Smooth muscle cell (in vitro differentiated cells): ENCODE measurements around the gene ST3GAL3. TPM values are rescaled to one million over a fixed set of nuclear protein-coding genes. Genes with fewer than 3 reads are reported as not detected.

Source experiments
- DNase-seq: peaks from one replicate; lab custom pipeline; 2025; ENCODE audit not compliant: unreplicated experiment; lab: John Stamatoyannopoulos, UW
- H2AFZ ChIP-seq: fragments of 200-600 bp; sonication (generic); 2 replicates; pipeline ENCODE4 v1.6.0; 2016; ENCODE audit warnings: antibody characterized with exemption, low read depth, mild to moderate bottlenecking
- H3F3A ChIP-seq: fragments of 200-600 bp; sonication (generic); 2 replicates; pipeline ENCODE4 v1.6.0; 2017; ENCODE audit warnings: antibody characterized with exemption, low read depth
- H3K27ac ChIP-seq: fragments of 200-600 bp; sonication (generic); 2 replicates; pipeline ENCODE4 v1.5.1; 2016; ENCODE audit warnings: low read depth, mild to moderate bottlenecking
- H3K27me3 ChIP-seq: fragments of 200-600 bp; sonication (generic); 2 replicates; pipeline ENCODE4 v1.6.1; 2016; ENCODE audit warnings: low read depth, mild to moderate bottlenecking
- H3K36me3 ChIP-seq: fragments of 200-600 bp; sonication (generic); 2 replicates; pipeline ENCODE4 v1.5.1; 2016; ENCODE audit warnings: low read depth
- H3K4me1 ChIP-seq: fragments of 200-600 bp; sonication (generic); 2 replicates; pipeline ENCODE4 v1.5.1; 2016; ENCODE audit warnings: low read depth
- H3K4me2 ChIP-seq: fragments of 200-600 bp; sonication (generic); 2 replicates; pipeline ENCODE4 v1.6.0; 2016; ENCODE audit warnings: mild to moderate bottlenecking
- H3K4me3 ChIP-seq: fragments of 200-600 bp; sonication (generic); 2 replicates; pipeline ENCODE4 v1.5.1; 2016; ENCODE audit warnings: mild to moderate bottlenecking
- H3K79me2 ChIP-seq: fragments of 200-600 bp; sonication (generic); 2 replicates; pipeline ENCODE4 v1.6.0; 2016; ENCODE audit warnings: low read depth, mild to moderate bottlenecking
- H3K9ac ChIP-seq: fragments of 200-600 bp; sonication (generic); 2 replicates; pipeline ENCODE4 v1.6.0; 2016; ENCODE audit warnings: low read depth
- H3K9me3 ChIP-seq: fragments of 200-600 bp; sonication (generic); replicated peaks from 2 replicates; pipeline ENCODE4 v1.5.1; 2016; ENCODE audit warnings: low read depth
- H4K20me1 ChIP-seq: fragments of 200-600 bp; sonication (generic); 2 replicates; pipeline ENCODE4 v1.6.0; 2016; ENCODE audit warnings: low read depth
- WGBS: methylation state at CpG from one replicate; pipeline ENCODE4 v1.1.7; 2016; ENCODE audit warnings: low lambda C conversion rate; 5-methylcytosine and 5-hydroxymethylcytosine counted together
- polyA plus RNA-seq: library from polyadenylated mRNA; unstranded; fragments of >200 nt; fragmentation: Nextera tagmentation; extraction: Ambion mirVana; gene quantifications from 2 replicates; pipeline ENCODE4 v1.2.1, GENCODE V29; 2016
- total RNA-seq: library from RNA; depleted of rRNA; stranded (reverse); fragments of >200 nt; gene quantifications from 2 replicates; pipeline ENCODE4 v1.2.3, GENCODE V29; 2014
- TF ChIP-seq, protein P1 (sequence below): fragments of 200-600 bp; sonication (generic); IDR thresholded peaks from 2 replicates; pipeline ENCODE4 v1.5.1; 2017; ENCODE audit warnings: borderline replicate concordance, mild to moderate bottlenecking, antibody characterized with exemption; ENCODE audit not compliant: insufficient read depth, poor library complexity, severe bottlenecking

Gene ST3GAL3
- total and polyA plus RNA-seq, 2 experiments from 2014 or later = 16.0 to 16.6 TPM

DNA sequence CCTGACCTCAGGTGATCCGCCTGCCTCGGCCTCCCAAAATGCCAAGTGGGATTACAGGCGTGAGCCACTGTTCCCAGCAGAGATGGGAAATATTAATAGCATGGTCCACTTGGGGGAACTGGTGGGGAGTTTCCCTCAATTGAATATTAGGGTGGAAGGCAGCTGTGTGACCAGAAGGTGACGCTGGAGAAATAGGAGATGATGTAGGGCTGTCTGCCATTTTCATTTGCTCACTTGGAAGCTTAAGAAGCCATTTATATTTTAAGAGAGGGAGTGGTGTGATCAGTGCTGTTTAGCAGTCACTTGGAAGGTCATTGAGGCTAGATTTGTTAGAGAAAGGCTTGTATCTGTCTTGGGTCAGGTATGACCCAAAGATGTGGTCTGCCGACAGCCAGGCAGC lies 37.5 kb upstream of the ST3GAL3 start:
- H3K27me3 ChIP-seq = no peaks in the 10 kb centered on the region
- no peaks in the 10 kb centered on the region for H3K4me1 ChIP-seq
- H3F3A ChIP-seq = no peaks in the 10 kb centered on the region
- 98% methylated on average over 5 of the region's 5 CpGs for WGBS
- no peaks in the 10 kb centered on the region for H3K9me3 ChIP-seq
- no peak overlapping the region for H3K4me3 ChIP-seq
- H3K27ac ChIP-seq = no peak overlapping the region
- DNase-seq = no peak
- H3K79me2 ChIP-seq = peaks cover 7% of the 10 kb centered on the region
- H3K4me2 ChIP-seq = no peak overlapping the region
- TF ChIP-seq, protein P1, sequence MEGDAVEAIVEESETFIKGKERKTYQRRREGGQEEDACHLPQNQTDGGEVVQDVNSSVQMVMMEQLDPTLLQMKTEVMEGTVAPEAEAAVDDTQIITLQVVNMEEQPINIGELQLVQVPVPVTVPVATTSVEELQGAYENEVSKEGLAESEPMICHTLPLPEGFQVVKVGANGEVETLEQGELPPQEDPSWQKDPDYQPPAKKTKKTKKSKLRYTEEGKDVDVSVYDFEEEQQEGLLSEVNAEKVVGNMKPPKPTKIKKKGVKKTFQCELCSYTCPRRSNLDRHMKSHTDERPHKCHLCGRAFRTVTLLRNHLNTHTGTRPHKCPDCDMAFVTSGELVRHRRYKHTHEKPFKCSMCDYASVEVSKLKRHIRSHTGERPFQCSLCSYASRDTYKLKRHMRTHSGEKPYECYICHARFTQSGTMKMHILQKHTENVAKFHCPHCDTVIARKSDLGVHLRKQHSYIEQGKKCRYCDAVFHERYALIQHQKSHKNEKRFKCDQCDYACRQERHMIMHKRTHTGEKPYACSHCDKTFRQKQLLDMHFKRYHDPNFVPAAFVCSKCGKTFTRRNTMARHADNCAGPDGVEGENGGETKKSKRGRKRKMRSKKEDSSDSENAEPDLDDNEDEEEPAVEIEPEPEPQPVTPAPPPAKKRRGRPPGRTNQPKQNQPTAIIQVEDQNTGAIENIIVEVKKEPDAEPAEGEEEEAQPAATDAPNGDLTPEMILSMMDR = no peak
- H4K20me1 ChIP-seq = peaks cover 37% of the 10 kb centered on the region
- no peak overlapping the region for H2AFZ ChIP-seq
- no peak overlapping the region for H3K9ac ChIP-seq
- H3K36me3 ChIP-seq = peaks cover 28% of the 10 kb centered on the region

DNA sequence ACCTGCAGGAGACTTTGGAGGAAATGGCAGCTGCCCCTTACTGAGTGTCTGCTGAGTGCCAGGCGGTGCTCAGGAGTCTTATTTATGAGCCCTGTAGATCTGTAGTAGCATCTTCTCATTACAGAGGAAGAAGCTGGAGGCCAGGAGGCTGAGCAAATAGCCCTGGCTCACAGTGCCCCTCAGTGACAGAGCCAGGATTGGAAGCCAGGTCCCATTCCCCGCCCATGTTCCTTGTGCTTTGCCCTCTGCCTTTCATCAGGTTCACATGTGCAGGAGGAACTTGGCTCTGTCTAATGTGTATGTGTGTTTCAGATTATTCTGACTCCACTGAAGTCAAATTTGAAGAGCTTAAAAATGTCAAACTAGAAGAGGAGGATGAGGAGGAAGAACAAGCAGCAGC lies 36.1 kb upstream of the ST3GAL3 start:
- 100% methylated on average over 2 of the region's 2 CpGs for WGBS
- H3K27ac ChIP-seq = peak overlapping the region; percentile 36
- no peaks in the 10 kb centered on the region for H3K27me3 ChIP-seq
- no peak overlapping the region for H3K4me3 ChIP-seq
- H2AFZ ChIP-seq = no peak overlapping the region
- peaks cover 21% of the 10 kb centered on the region for H3K36me3 ChIP-seq
- no peak overlapping the region for H3K9ac ChIP-seq
- H3K4me2 ChIP-seq = no peak overlapping the region
- H4K20me1 ChIP-seq = peaks cover 46% of the 10 kb centered on the region
- no peaks in the 10 kb centered on the region for H3F3A ChIP-seq
- DNase-seq = no peak
- TF ChIP-seq, protein P1 = no peak
- H3K79me2 ChIP-seq = peaks cover 11% of the 10 kb centered on the region
- no peaks in the 10 kb centered on the region for H3K9me3 ChIP-seq
- no peaks in the 10 kb centered on the region for H3K4me1 ChIP-seq

DNA sequence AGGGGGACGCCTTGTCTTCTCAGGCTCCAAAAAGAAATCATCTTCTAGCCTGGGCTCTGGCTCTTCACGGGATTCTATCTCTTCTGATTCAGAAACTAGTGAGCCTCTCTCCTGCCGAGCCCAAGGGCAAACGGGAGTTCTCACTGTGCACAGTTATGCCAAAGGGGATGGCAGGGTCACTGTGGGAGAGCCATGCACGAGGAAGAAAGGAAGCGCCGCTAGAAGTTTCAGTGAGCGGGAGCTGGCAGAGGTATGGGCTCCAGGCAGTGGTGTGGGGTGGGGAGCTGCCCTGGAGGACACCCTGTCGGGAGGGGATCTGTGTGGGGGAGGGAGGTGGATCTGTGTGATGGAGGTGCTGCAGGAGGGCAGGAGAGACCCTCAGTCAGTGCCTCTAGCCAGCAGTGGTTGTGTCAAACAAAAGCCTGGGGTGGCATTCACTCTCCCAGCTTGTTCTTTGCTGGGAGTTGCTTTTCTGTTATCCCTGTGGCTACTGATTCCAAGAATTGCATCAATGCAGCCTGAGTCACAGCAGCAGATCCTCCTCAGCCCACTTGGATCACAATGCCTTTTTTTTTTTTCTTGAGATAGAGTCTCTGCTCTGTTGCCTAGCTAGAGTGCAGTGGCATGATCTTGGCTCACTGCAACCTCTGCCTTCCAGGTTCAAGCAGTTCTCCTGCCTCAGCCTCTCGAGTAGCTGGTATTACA lies 35.6 kb upstream of the ST3GAL3 start:
- 95% methylated on average over 10 of the region's 10 CpGs for WGBS
- DNase-seq = no peak
- H3K27ac ChIP-seq = peak overlapping the region; percentile 36

More for the DNA sequence above, 35.6 kb upstream of the ST3GAL3 start:
- Histone ChIP-seq H3F3A (no peaks in the 10 kb centered on the region), H3K27me3 (no peaks in the 10 kb centered on the region), H3K36me3 (peaks cover 21% of the 10 kb centered on the region), H3K79me2 (peaks cover 14% of the 10 kb centered on the region), H3K4me2 (no peak overlapping the region), H3K4me1 (no peaks in the 10 kb centered on the region), H3K9ac (no peak overlapping the region), H3K9me3 (no peaks in the 10 kb centered on the region), H4K20me1 (peaks cover 52% of the 10 kb centered on the region), H3K4me3 (no peak overlapping the region), H2AFZ (no peak overlapping the region)
- TF ChIP-seq, protein P1 = no peak
